HepG2 (cell line): ENCODE results near the gene COASY. TPM values are rescaled to one million over a fixed set of nuclear protein-coding genes. Genes with fewer than 3 reads are reported as not detected.

Experiments
- ATAC-seq: fragments of 200-7000 bp; cut with Tn5 transposase; 3 replicates; pipeline ENCODE4 v1.9.1; 2020; ENCODE audit warnings: mild to moderate bottlenecking, moderate library complexity
- BruUV-seq: library from RNA; stranded (reverse); fragments of 400-500 nt; replicated peaks from 2 replicates; lab custom pipeline; 2021; lab: Mats Ljungman, UMichigan
- CTCF ChIA-PET: fragments of 300-600 bp; formaldehyde crosslinking; extraction: SDS; loops from one replicate; lab custom pipeline; 2021; ENCODE audit warnings: low total read pairs, inconsistent platforms, low intra/inter-chr PET ratio; lab: Yijun Ruan, JAX
- POLR2A ChIA-PET: fragments of 350-600 bp; sonication (Branson Sonifier 250); formaldehyde crosslinking; loops from one replicate; lab custom pipeline; 2020; ENCODE audit warnings: antibody characterized with exemption, inconsistent platforms; lab: Yijun Ruan, JAX
- DNase-seq: peaks from one replicate; pipeline ENCODE4 v3.0.0-alpha.2; 2015; ENCODE audit warnings: low spot score
- FAIRE-seq: peaks from 3 replicates; lab custom pipeline; 2011; peaks lifted over from hg19 to GRCh38; lab: Jason Lieb, UNC
- H2AFZ ChIP-seq: one replicate; pipeline ENCODE4 v1.6.1; 2011; ENCODE audit warnings: low read length, inconsistent platforms
- H3K27ac ChIP-seq: fragments of 300-600 bp; 3 replicates; pipeline ENCODE4 v1.8.0; 2011; ENCODE audit warnings: mixed run types, mild to moderate bottlenecking, mixed read lengths, low read length, inconsistent platforms; ENCODE audit not compliant: insufficient read depth; ENCODE audit errors: extremely low read length
- H3K27me3 ChIP-seq, 2 experiments: fragments of 200-600 bp in 1 of 2; 2 replicates in 1 of 2; 3 replicates in 1 of 2; pipeline versions ENCODE4 v1.6.0 to v1.8.0; 2011; ENCODE audit warnings: low read length in 2 of 2, mild to moderate bottlenecking in 2 of 2, moderate library complexity in 2 of 2, inconsistent platforms in 1 of 2; ENCODE audit not compliant: insufficient read depth in 2 of 2, control insufficient read depth in 1 of 2
- H3K36me3 ChIP-seq, 2 experiments: fragments of 200-600 bp in 1 of 2; replicated peaks in 1 of 2; 2 replicates in 1 of 2; 3 replicates in 1 of 2; pipeline versions ENCODE4 v1.5.1 to v1.8.0; 2011; ENCODE audit warnings: low read length in 2 of 2, inconsistent platforms in 1 of 2; ENCODE audit not compliant: insufficient read depth in 2 of 2, control insufficient read depth in 1 of 2
- H3K4me1 ChIP-seq: 2 replicates; pipeline ENCODE4 v1.5.1; 2012; ENCODE audit warnings: low read length, inconsistent platforms; ENCODE audit not compliant: insufficient read depth
- H3K4me2 ChIP-seq: 2 replicates; pipeline ENCODE4 v1.6.0; 2011; ENCODE audit warnings: low read depth, low read length, inconsistent platforms
- H3K4me3 ChIP-seq, 3 experiments: fragments of 200-600 bp in 1 of 3; sonication (generic), shearing (Covaris generic) in 1 of 3; replicated peaks in 1 of 3; 2 replicates each; pipeline ENCODE4 v1.5.1; 2011 to 2016; ENCODE audit warnings: low read length in 3 of 3, inconsistent platforms in 2 of 3, low read depth in 2 of 3, mild to moderate bottlenecking in 2 of 3, control low read depth in 1 of 3, mixed read lengths in 1 of 3; ENCODE audit not compliant: insufficient read depth in 1 of 3
- H3K79me2 ChIP-seq: one replicate; pipeline ENCODE4 v1.6.1; 2011; ENCODE audit warnings: low read length, inconsistent platforms; ENCODE audit not compliant: insufficient read depth
- H3K9ac ChIP-seq: 2 replicates; pipeline ENCODE4 v1.6.0; 2011; ENCODE audit warnings: mild to moderate bottlenecking, low read depth, low read length, inconsistent platforms; ENCODE audit not compliant: insufficient read depth
- H3K9me3 ChIP-seq: 2 replicates; pipeline ENCODE4 v1.5.1; 2012; ENCODE audit warnings: mild to moderate bottlenecking, low read length
- H4K20me1 ChIP-seq: 2 replicates; pipeline ENCODE4 v1.6.0; 2011; ENCODE audit warnings: inconsistent platforms, mild to moderate bottlenecking, low read length, moderate library complexity; ENCODE audit not compliant: insufficient read depth
- ETV5 ChIP-seq: IDR thresholded peaks from 2 replicates; pipeline ENCODE4 v1.6.1; 2018; ENCODE audit warnings: missing biosample characterization, missing genetic modification reagents, inconsistent platforms, borderline replicate concordance
- FOXA3 ChIP-seq: IDR thresholded peaks from 2 replicates; pipeline ENCODE4 v1.6.1; 2016; ENCODE audit warnings: missing genetic modification reagents, missing compliant biosample characterization
- HIC2 ChIP-seq: sonication (generic); formaldehyde crosslinking; IDR thresholded peaks from 2 replicates; pipeline ENCODE4 v1.9.0; 2022; ENCODE audit warnings: low read depth, missing genetic modification reagents
- KDM1A ChIP-seq: IDR thresholded peaks from 2 replicates; pipeline ENCODE4 v1.6.1; 2016; ENCODE audit warnings: missing compliant biosample characterization
- PPARG ChIP-seq: conservative IDR thresholded peaks from 2 replicates; pipeline ENCODE4 v1.6.1; 2016; ENCODE audit warnings: missing biosample characterization, missing genetic modification reagents
- RARA ChIP-seq: IDR thresholded peaks from 2 replicates; pipeline ENCODE4 v1.6.1; 2016; ENCODE audit warnings: missing genetic modification reagents, missing compliant biosample characterization
- SAP130 ChIP-seq: IDR thresholded peaks from 2 replicates; pipeline ENCODE4 v1.6.1; 2016; ENCODE audit warnings: low read depth
- ZNF121 ChIP-seq: sonication (generic); formaldehyde crosslinking; IDR thresholded peaks from 2 replicates; pipeline ENCODE4 v1.5.0; 2020; ENCODE audit warnings: mild to moderate bottlenecking, missing genetic modification reagents
- ZNF180 ChIP-seq: sonication (generic); formaldehyde crosslinking; IDR thresholded peaks from 2 replicates; pipeline ENCODE4 v1.4.0; 2020; ENCODE audit warnings: low read depth, missing genetic modification reagents, borderline replicate concordance
- ZNF282 ChIP-seq: fragments of 450-650 bp; IDR thresholded peaks from 2 replicates; pipeline ENCODE4 v1.6.1; 2018; ENCODE audit not compliant: partially characterized antibody
- ZNF460 ChIP-seq: sonication (generic); formaldehyde crosslinking; IDR thresholded peaks from 2 replicates; pipeline ENCODE4 v1.5.1; 2020; ENCODE audit warnings: missing genetic modification reagents, mild to moderate bottlenecking, borderline replicate concordance
- ZNF562 ChIP-seq: sonication (generic); formaldehyde crosslinking; IDR thresholded peaks from 2 replicates; pipeline ENCODE4 v1.8.0; 2022; ENCODE audit warnings: missing genetic modification reagents, borderline replicate concordance
- whole genome bisulfite sequencing: methylation state at CpG from one replicate; pipeline ENCODE4 v1.1.6; 2017; ENCODE audit warnings: low lambda C conversion rate; 5-methylcytosine and 5-hydroxymethylcytosine counted together
- in situ Hi-C: cut with HindIII; loops from 2 replicates; pipeline ENCODE4 v1.10.0; 2017; ENCODE audit warnings: low pct_unique_long_range_greater_than_20kb; ENCODE audit not compliant: extremely low pct_ligation_motif_present
- intact Hi-C: fragments of 100-400 bp; cut with micrococcal nuclease; formaldehyde crosslinking; loops from one replicate; pipeline ENCODE4 v1.10.0; 2022; ENCODE audit not compliant: unreplicated experiment
- polyA plus RNA-seq, 8 experiments: library from polyadenylated mRNA; depleted of rRNA in 3 of 8; stranded (reverse) in 7 of 8; unstranded in 1 of 8; fragments of >200 nt; fragmentation: Illumina TruSeq in 4 of 8; extraction: Trizol in 4 of 8; gene quantifications; 2 replicates each; pipeline versions ENCODE4 v1.2.1 to v1.2.3, GENCODE V29; 2011 to 2016; ENCODE audit warnings: low read depth in 4 of 8, missing spikeins in 1 of 8, mixed read lengths in 1 of 8; ENCODE audit not compliant: insufficient read depth in 1 of 8
- total RNA-seq, 5 experiments: library from RNA; depleted of rRNA; stranded (reverse); fragments of >200 nt; fragmentation: Illumina TruSeq; extraction: Trizol; gene quantifications; 2 replicates each; pipeline ENCODE4 v1.2.3, GENCODE V29; 2016; ENCODE audit warnings: low read depth in 1 of 5
- TF ChIP-seq, protein P1 (sequence below): sonication (generic); formaldehyde crosslinking; conservative IDR thresholded peaks from 2 replicates; pipeline ENCODE4 v1.4.0; 2020; ENCODE audit warnings: mild to moderate bottlenecking, missing genetic modification reagents, moderate library complexity
- TF ChIP-seq, protein P2 (sequence below): sonication (generic); formaldehyde crosslinking; IDR thresholded peaks from 2 replicates; pipeline ENCODE4 v1.4.0; 2020; ENCODE audit warnings: missing genetic modification reagents
- TF ChIP-seq, protein P3 (sequence below): sonication (generic); formaldehyde crosslinking; conservative IDR thresholded peaks from 2 replicates; pipeline ENCODE4 v1.5.0; 2020; ENCODE audit warnings: missing genetic modification reagents

The COASY gene
- total and polyA plus RNA-seq, 2 of the 13 experiments (the other 11 are each of a cell fraction or from before 2014, with no cell fraction given) = 90.7 to 125 TPM

GRCh38 chr17:42527932-42528331, 34.0 kb upstream of the COASY start (continued):
- TF ChIP-seq, protein P1, sequence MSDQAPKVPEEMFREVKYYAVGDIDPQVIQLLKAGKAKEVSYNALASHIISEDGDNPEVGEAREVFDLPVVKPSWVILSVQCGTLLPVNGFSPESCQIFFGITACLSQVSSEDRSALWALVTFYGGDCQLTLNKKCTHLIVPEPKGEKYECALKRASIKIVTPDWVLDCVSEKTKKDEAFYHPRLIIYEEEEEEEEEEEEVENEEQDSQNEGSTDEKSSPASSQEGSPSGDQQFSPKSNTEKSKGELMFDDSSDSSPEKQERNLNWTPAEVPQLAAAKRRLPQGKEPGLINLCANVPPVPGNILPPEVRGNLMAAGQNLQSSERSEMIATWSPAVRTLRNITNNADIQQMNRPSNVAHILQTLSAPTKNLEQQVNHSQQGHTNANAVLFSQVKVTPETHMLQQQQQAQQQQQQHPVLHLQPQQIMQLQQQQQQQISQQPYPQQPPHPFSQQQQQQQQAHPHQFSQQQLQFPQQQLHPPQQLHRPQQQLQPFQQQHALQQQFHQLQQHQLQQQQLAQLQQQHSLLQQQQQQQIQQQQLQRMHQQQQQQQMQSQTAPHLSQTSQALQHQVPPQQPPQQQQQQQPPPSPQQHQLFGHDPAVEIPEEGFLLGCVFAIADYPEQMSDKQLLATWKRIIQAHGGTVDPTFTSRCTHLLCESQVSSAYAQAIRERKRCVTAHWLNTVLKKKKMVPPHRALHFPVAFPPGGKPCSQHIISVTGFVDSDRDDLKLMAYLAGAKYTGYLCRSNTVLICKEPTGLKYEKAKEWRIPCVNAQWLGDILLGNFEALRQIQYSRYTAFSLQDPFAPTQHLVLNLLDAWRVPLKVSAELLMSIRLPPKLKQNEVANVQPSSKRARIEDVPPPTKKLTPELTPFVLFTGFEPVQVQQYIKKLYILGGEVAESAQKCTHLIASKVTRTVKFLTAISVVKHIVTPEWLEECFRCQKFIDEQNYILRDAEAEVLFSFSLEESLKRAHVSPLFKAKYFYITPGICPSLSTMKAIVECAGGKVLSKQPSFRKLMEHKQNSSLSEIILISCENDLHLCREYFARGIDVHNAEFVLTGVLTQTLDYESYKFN (CRISPR knock-in tag) = peak; percentile 50
- TF ChIP-seq PPARG (CRISPR knock-in tag) = 0 out of 2 replicates have a peak, but pooled peaks have one; percentile 13
- TF ChIP-seq, protein P2, sequence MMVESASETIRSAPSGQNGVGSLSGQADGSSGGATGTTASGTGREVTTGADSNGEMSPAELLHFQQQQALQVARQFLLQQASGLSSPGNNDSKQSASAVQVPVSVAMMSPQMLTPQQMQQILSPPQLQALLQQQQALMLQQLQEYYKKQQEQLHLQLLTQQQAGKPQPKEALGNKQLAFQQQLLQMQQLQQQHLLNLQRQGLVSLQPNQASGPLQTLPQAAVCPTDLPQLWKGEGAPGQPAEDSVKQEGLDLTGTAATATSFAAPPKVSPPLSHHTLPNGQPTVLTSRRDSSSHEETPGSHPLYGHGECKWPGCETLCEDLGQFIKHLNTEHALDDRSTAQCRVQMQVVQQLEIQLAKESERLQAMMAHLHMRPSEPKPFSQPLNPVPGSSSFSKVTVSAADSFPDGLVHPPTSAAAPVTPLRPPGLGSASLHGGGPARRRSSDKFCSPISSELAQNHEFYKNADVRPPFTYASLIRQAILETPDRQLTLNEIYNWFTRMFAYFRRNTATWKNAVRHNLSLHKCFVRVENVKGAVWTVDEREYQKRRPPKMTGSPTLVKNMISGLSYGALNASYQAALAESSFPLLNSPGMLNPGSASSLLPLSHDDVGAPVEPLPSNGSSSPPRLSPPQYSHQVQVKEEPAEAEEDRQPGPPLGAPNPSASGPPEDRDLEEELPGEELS (CRISPR knock-in tag) = peak; percentile 85
- TF ChIP-seq SAP130 (CRISPR knock-in tag) = peak; percentile 38; the same call in 1 of the 2 replicates
- peak; percentile 87 for TF ChIP-seq FOXA3 (CRISPR knock-in tag)
- 0 out of 2 replicates have a peak, but pooled peaks have one; percentile 9 for TF ChIP-seq RARA
- no peak for TF ChIP-seq ZNF562 (CRISPR knock-in tag)
- TF ChIP-seq, all 625 proteins: peak for 44

DNA sequence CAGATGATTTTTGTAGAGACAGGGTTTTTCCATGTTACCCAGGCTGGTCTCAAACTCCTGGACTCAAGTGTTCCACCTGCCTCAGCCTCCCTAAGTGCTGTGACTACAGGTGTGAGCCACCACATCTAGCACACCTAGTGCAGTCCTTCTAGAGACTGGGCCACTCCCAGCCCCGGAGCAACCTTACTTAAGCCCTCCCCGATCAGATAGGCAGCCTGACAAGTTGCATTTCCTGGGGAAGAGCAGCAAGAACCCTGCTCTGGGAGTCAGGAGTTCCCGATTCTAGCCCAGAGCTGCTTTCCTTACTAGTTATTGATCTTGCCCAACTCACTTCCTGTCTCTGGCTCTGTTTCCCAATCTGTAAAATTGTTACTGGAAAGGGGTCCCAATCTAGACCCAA, 32.9 kb upstream of the COASY start:
- in situ Hi-C loops (no loop called here), intact Hi-C loops (no loop called here)
- Histone ChIP-seq H3K9ac (no peak overlapping the region), H3K79me2 (no peaks in the 10 kb centered on the region), H2AFZ (no peak overlapping the region), H3K27ac (peak overlapping the region; percentile 14), H3K4me2 (peak overlapping the region; percentile 14; the same call in 1 of the 2 replicates), H3K9me3 (no peaks in the 10 kb centered on the region), H3K27me3 (no peaks in the 10 kb centered on the region), H4K20me1 (no peaks in the 10 kb centered on the region), H3K4me3 (no peak overlapping the region), H3K36me3 (no peaks in the 10 kb centered on the region), H3K4me1 (peaks cover 86% of the 10 kb centered on the region)
- FAIRE-seq (no peak), ATAC-seq (no peak), DNase-seq (no peak)
- CTCF ChIA-PET = interaction anchor here (1.3 kb wide), 1 partner anchor 207 kb away, joined by 3 read pairs; no protein-coding TSS in a partner anchor
- WGBS = 7% methylated on average over 3 of the region's 3 CpGs
- POLR2A ChIA-PET = interaction anchor here (0.7 to 5.3 kb wide), 6 partner anchors 9 to 139 kb away, joined by 4 to 67 read pairs (median 26); no protein-coding TSS in a partner anchor
- BruUV-seq = no TSS peak
- TF ChIP-seq HIC2 (CRISPR knock-in tag) (0 out of 2 replicates have a peak, but pooled peaks have one; percentile 7), ZNF282 (no peak), ZNF180 (no peak), KDM1A (CRISPR knock-in tag) (no peak), ETV5 (CRISPR knock-in tag) (0 out of 2 replicates have a peak, but pooled peaks have one; percentile 3), ZNF121 (CRISPR knock-in tag) (no peak), ZNF460 (peak; percentile 66; the same call in 1 of the 2 replicates)
- TF ChIP-seq, protein P3, sequence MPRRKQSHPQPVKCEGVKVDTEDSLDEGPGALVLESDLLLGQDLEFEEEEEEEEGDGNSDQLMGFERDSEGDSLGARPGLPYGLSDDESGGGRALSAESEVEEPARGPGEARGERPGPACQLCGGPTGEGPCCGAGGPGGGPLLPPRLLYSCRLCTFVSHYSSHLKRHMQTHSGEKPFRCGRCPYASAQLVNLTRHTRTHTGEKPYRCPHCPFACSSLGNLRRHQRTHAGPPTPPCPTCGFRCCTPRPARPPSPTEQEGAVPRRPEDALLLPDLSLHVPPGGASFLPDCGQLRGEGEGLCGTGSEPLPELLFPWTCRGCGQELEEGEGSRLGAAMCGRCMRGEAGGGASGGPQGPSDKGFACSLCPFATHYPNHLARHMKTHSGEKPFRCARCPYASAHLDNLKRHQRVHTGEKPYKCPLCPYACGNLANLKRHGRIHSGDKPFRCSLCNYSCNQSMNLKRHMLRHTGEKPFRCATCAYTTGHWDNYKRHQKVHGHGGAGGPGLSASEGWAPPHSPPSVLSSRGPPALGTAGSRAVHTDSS = no peak
